ENCODE measurements around the gene NOL9. TPM values are rescaled to one million over a fixed set of nuclear protein-coding genes. Genes with fewer than 3 reads are reported as not detected.

Gene NOL9
- total and polyA plus RNA-seq, 2 donors (not counting 3 experiments of a cell fraction or from before 2014, with no cell fraction given) = 14.1 to 42.9 TPM

GRCh38 chr1:6572653-6573383 lies 18.5 kb upstream of the NOL9 start:
- intact Hi-C loops (cut with micrococcal nuclease) (no loop called here), dilution Hi-C loops (cut with MboI; ENCODE audit: extremely low pct_ligation_motif_present, low sequenced_read_pairs) (no loop called here)
- FAIRE-seq = no peak
- no peaks in the 10 kb centered on the region for H3K4me1 ChIP-seq (ENCODE audit: control insufficient read depth, extremely low read depth, insufficient read depth, low read length)
- H3K36me3 ChIP-seq (ENCODE audit: control insufficient read depth in 2 of 2, extremely low read depth in 1 of 2, insufficient read depth in 2 of 2, low read length in 2 of 2) = no peaks in the 10 kb centered on the region
- H3K9me1 ChIP-seq (replicated peaks; ENCODE audit: control insufficient read depth, extremely low read depth, insufficient read depth, low read length) = no peaks in the 10 kb centered on the region
- H3K9ac ChIP-seq (replicated peaks; ENCODE audit: extremely low read depth, insufficient read depth, low read length) = no peak overlapping the region
- no peaks in the 10 kb centered on the region for H3K9me3 ChIP-seq (replicated peaks; ENCODE audit: control insufficient read depth, insufficient read depth, low read length)
- H4K20me1 ChIP-seq (replicated peaks; ENCODE audit: control insufficient read depth, extremely low read depth, insufficient read depth, low read length) = no peaks in the 10 kb centered on the region
- H3K27ac ChIP-seq (ENCODE audit: insufficient read depth, low read depth, low read length) = no peak overlapping the region
- no peak overlapping the region for H3K4me3 ChIP-seq (replicated peaks in 1 of 3; ENCODE audit: insufficient read depth in 1 of 3, low read depth in 1 of 3, low read length in 3 of 3)
- no peak for TF ChIP-seq MYC (IDR thresholded peaks at IDR 0.05; ENCODE audit: low read depth, low read length)
- TF ChIP-seq GATA2 (IDR thresholded peaks at IDR 0.05; ENCODE audit: insufficient read depth, insufficient read length, low read depth, low read length) = no peak
- no peak for TF ChIP-seq CTCF (IDR thresholded peaks at IDR 0.05; ENCODE audit: extremely low read depth in 1 of 2, insufficient read depth in 1 of 2, low read depth in 1 of 2, low read length in 2 of 2)
- TF ChIP-seq MAX (IDR thresholded peaks at IDR 0.05; ENCODE audit: insufficient read depth, insufficient read length) = no peak
- TF ChIP-seq JUN (IDR thresholded peaks at IDR 0.05; ENCODE audit: borderline replicate concordance, insufficient read depth, insufficient read length, low read depth) = no peak
- no peak for TF ChIP-seq POLR2AphosphoS5 (IDR thresholded peaks at IDR 0.05; ENCODE audit: insufficient read depth, low read depth, low read length)
- TF ChIP-seq FOS (IDR thresholded peaks at IDR 0.05; ENCODE audit: borderline replicate concordance, insufficient read depth, low read length) = no peak
- no peak for TF ChIP-seq POLR2A (IDR thresholded peaks at IDR 0.05; ENCODE audit: low read depth, low read length)
- TF ChIP-seq EZH2 (IDR thresholded peaks at IDR 0.05; ENCODE audit: borderline replicate concordance, low read depth, low read length, severe bottlenecking) = no peak
- ChIA-PET POLR2A (no interaction called here), CTCF (no interaction called here)
- no peak overlapping the region for H3K4me2 ChIP-seq (ENCODE audit: insufficient read depth, low read length)
- H3K79me2 ChIP-seq (ENCODE audit: control insufficient read depth, insufficient read depth, low read length) = no peaks in the 10 kb centered on the region
- no peak for DNase-seq (ENCODE audit: low read depth, low spot score)
- BruUV-seq (replicated peaks) = no TSS peak
- H2AFZ ChIP-seq (ENCODE audit: low read depth, low read length) = no peak overlapping the region
- H3K27me3 ChIP-seq (ENCODE audit: control insufficient read depth in 2 of 2, insufficient read depth in 2 of 2, low read length in 2 of 2) = peaks cover 5 to 13% of the 10 kb centered on the region in 2 experiments

Measured in endothelial cell of umbilical vein (primary cell).